Measurements from ENCODE around the gene TMEM26. TPM values are rescaled to one million over a fixed set of nuclear protein-coding genes. Genes with fewer than 3 reads are reported as not detected.

Gene TMEM26
- total and polyA plus RNA-seq, 2 experiments from 2014 or later = 1.0 to 1.9 TPM

- H3K27ac Mint-ChIP-seq = peak overlapping the region; percentile 13; the same call in 1 of the 2 replicates
- TF ChIP-seq JUNB (IDR thresholded peaks at IDR 0.05; ENCODE audit: unreplicated experiment) (no peak), EZH2 (IDR thresholded peaks at IDR 0.05; ENCODE audit: low read depth, unreplicated experiment) (no peak), STAT1 (IDR thresholded peaks at IDR 0.05; ENCODE audit: unreplicated experiment) (no peak), REST (IDR thresholded peaks at IDR 0.05; ENCODE audit: unreplicated experiment) (no peak), ZNF114 (CRISPR knock-in tag; IDR thresholded peaks at IDR 0.05) (no peak), ZNF462 (CRISPR knock-in tag; IDR thresholded peaks at IDR 0.05) (no peak), EZH2phosphoT487 (IDR thresholded peaks at IDR 0.05; ENCODE audit: unreplicated experiment) (no peak), ZNF331 (CRISPR knock-in tag; IDR thresholded peaks at IDR 0.05; ENCODE audit: low read depth) (no peak), NANOG (IDR thresholded peaks at IDR 0.05; ENCODE audit: borderline replicate concordance) (no peak), CREB1 (CRISPR knock-in tag; IDR thresholded peaks at IDR 0.05; ENCODE audit: low read depth) (no peak), POLR2AphosphoS5 (IDR thresholded peaks at IDR 0.05; ENCODE audit: low read depth) (no peak)
- TF ChIP-seq, protein P1, sequence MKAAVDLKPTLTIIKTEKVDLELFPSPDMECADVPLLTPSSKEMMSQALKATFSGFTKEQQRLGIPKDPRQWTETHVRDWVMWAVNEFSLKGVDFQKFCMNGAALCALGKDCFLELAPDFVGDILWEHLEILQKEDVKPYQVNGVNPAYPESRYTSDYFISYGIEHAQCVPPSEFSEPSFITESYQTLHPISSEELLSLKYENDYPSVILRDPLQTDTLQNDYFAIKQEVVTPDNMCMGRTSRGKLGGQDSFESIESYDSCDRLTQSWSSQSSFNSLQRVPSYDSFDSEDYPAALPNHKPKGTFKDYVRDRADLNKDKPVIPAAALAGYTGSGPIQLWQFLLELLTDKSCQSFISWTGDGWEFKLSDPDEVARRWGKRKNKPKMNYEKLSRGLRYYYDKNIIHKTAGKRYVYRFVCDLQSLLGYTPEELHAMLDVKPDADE (IDR thresholded peaks at IDR 0.05) = no peak
- TF ChIP-seq, protein P2, sequence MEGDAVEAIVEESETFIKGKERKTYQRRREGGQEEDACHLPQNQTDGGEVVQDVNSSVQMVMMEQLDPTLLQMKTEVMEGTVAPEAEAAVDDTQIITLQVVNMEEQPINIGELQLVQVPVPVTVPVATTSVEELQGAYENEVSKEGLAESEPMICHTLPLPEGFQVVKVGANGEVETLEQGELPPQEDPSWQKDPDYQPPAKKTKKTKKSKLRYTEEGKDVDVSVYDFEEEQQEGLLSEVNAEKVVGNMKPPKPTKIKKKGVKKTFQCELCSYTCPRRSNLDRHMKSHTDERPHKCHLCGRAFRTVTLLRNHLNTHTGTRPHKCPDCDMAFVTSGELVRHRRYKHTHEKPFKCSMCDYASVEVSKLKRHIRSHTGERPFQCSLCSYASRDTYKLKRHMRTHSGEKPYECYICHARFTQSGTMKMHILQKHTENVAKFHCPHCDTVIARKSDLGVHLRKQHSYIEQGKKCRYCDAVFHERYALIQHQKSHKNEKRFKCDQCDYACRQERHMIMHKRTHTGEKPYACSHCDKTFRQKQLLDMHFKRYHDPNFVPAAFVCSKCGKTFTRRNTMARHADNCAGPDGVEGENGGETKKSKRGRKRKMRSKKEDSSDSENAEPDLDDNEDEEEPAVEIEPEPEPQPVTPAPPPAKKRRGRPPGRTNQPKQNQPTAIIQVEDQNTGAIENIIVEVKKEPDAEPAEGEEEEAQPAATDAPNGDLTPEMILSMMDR (conservative IDR thresholded peaks at IDR 0.05; ENCODE audit: low read depth in 2 of 2) = no peak
- Histone ChIP-seq H3K36me3 (ENCODE audit: insufficient read depth) (no peaks in the 10 kb centered on the region), H3K27ac (ENCODE audit: low read depth) (no peak overlapping the region), H3K4me1 (ENCODE audit: insufficient read depth) (no peaks in the 10 kb centered on the region), H3K79me2 (replicated peaks; ENCODE audit: insufficient read depth) (no peaks in the 10 kb centered on the region), H3K4me2 (no peak overlapping the region), H4K20me1 (replicated peaks; ENCODE audit: insufficient read depth) (no peaks in the 10 kb centered on the region), H3F3A (replicated peaks; ENCODE audit: low read depth) (no peaks in the 10 kb centered on the region), H3K27me3 (ENCODE audit: insufficient read depth) (no peaks in the 10 kb centered on the region), H3K9me2 (ENCODE audit: insufficient read depth) (peaks cover 10% of the 10 kb centered on the region), H3K4me3 (no peak overlapping the region), H2AFZ (peak overlapping the region; percentile 2; the same call in 1 of the 2 replicates)
- H3K9me3 Mint-ChIP-seq = peaks cover 2% of the 10 kb centered on the region; the same call in 1 of the 3 replicates
- no peak for ATAC-seq
- H3K4me1 Mint-ChIP-seq = peaks cover 2% of the 10 kb centered on the region; the same call in 2 of the 3 replicates
- no peaks in the 10 kb centered on the region for H3K36me3 Mint-ChIP-seq (ENCODE audit: low read depth)
- H3K27me3 Mint-ChIP-seq (ENCODE audit: insufficient read depth, low read depth, poor library complexity) = no peaks in the 10 kb centered on the region
- H3K4me3 Mint-ChIP-seq = no peak overlapping the region
- no peak for DNase-seq (ENCODE audit: low spot score)
Observed at GRCh38 chr10:61390851-61391250, 62.3 kb downstream of the TMEM26 start.

All from GM23338 (cell line).